OCI-LY7 (cell line): ENCODE measurements around the gene ZNF691. TPM values are rescaled to one million over a fixed set of nuclear protein-coding genes. Genes with fewer than 3 reads are reported as not detected.

Experiments used
- BruUV-seq: library from RNA; stranded (reverse); fragments of 400-500 nt; replicated peaks from 2 replicates; lab custom pipeline; 2021; lab: Mats Ljungman, UMichigan
- CTCF ChIA-PET: fragments of 300-600 bp; sonication (Branson Sonifier 250); formaldehyde crosslinking; loops from one replicate; lab custom pipeline; 2022; ENCODE audit warnings: antibody characterized with exemption; ENCODE audit not compliant: unreplicated experiment; lab: Charles Lee
- POLR2A ChIA-PET: fragments of 300-600 bp; sonication (Branson Sonifier 250); formaldehyde crosslinking; loops from one replicate; lab custom pipeline; 2022; ENCODE audit warnings: antibody characterized with exemption; lab: Charles Lee
- DNase-seq: peaks from one replicate; pipeline ENCODE4 v3.0.0-alpha.2; 2015; ENCODE audit warnings: low spot score
- H2AFZ ChIP-seq: fragments of 200-600 bp; sonication (generic), shearing (Covaris generic); 2 replicates; pipeline ENCODE4 v1.6.1; 2014; ENCODE audit warnings: mild to moderate bottlenecking, antibody characterized with exemption, low read length, moderate library complexity
- H3K27ac ChIP-seq: fragments of 200-600 bp; sonication (generic); 2 replicates; pipeline ENCODE4 v1.5.1; 2014; ENCODE audit warnings: mixed run types, low read depth, mild to moderate bottlenecking, moderate library complexity, low read length, inconsistent platforms; ENCODE audit not compliant: poor library complexity, severe bottlenecking
- H3K36me3 ChIP-seq: fragments of 200-600 bp; sonication (generic); 2 replicates; pipeline ENCODE4 v1.6.1; 2014; ENCODE audit warnings: mild to moderate bottlenecking, antibody characterized with exemption, low read length, moderate library complexity, mixed read lengths; ENCODE audit not compliant: insufficient read depth
- H3K4me1 ChIP-seq: fragments of 200-600 bp; sonication (generic); 2 replicates; pipeline ENCODE4 v1.5.1; 2014; ENCODE audit warnings: mild to moderate bottlenecking, low read length; ENCODE audit not compliant: insufficient read depth, poor library complexity, severe bottlenecking
- H3K4me2 ChIP-seq: fragments of 200-600 bp; sonication (generic); 2 replicates; pipeline ENCODE4 v1.6.1; 2014; ENCODE audit warnings: mild to moderate bottlenecking, low read length
- H3K4me3 ChIP-seq: fragments of 200-600 bp; sonication (generic); 2 replicates; pipeline ENCODE4 v1.5.1; 2014; ENCODE audit warnings: mild to moderate bottlenecking, low read depth, low read length; ENCODE audit not compliant: poor library complexity, severe bottlenecking
- H3K79me2 ChIP-seq: fragments of 200-600 bp; sonication (generic); 2 replicates; pipeline ENCODE4 v1.6.1; 2016; ENCODE audit warnings: low read depth, mild to moderate bottlenecking, low read length, moderate library complexity, mixed read lengths; ENCODE audit not compliant: insufficient read depth
- H3K9me2 ChIP-seq: fragments of 200-600 bp; sonication (generic); 2 replicates; pipeline ENCODE4 v1.6.1; 2016; ENCODE audit warnings: mild to moderate bottlenecking, low read length, mixed read lengths; ENCODE audit not compliant: insufficient read depth
- H3K9me3 ChIP-seq: fragments of 200-600 bp; sonication (generic); 2 replicates; pipeline ENCODE4 v1.6.1; 2014; ENCODE audit warnings: mild to moderate bottlenecking, mixed run types, low read length, mixed read lengths
- H4K20me1 ChIP-seq: fragments of 200-600 bp; sonication (generic); 2 replicates; pipeline ENCODE4 v1.6.1; 2014; ENCODE audit warnings: mild to moderate bottlenecking, antibody characterized with exemption, low read length, moderate library complexity, mixed read lengths; ENCODE audit not compliant: insufficient read depth
- CTCF ChIP-seq: fragments of 200-600 bp; sonication (generic); conservative IDR thresholded peaks from 2 replicates; pipeline ENCODE4 v1.5.1; 2014; ENCODE audit warnings: mild to moderate bottlenecking, antibody characterized with exemption, low read length, moderate library complexity, mixed read lengths
- EZH2phosphoT487 ChIP-seq: fragments of 200-600 bp; sonication (generic); IDR thresholded peaks from 2 replicates; pipeline ENCODE4 v1.6.1; 2018; ENCODE audit warnings: low read depth, borderline replicate concordance, mild to moderate bottlenecking, mixed run types, antibody characterized with exemption, low read length, moderate library complexity, mixed read lengths
- intact Hi-C: fragments of 100-400 bp; cut with micrococcal nuclease; formaldehyde crosslinking; loops from one replicate; pipeline ENCODE4 v1.10.0; 2022; ENCODE audit not compliant: unreplicated experiment
- total RNA-seq, 2 experiments: library from RNA; depleted of rRNA in 1 of 2; stranded (reverse); fragments of >200 nt in 1 of 2; shearing (Covaris generic) in 1 of 2; gene quantifications; 2 replicates each; pipeline ENCODE4 v1.2.3, GENCODE V29; 2014 to 2022

The ZNF691 gene
- total RNA-seq, 2 experiments from 2014 or later: 17.8 to 21.1 TPM

GRCh38 chr1:42841010-42841409 lies 5.4 kb upstream of the ZNF691 start:
- Histone ChIP-seq H3K79me2 (no peaks in the 10 kb centered on the region), H3K4me2 (no peak overlapping the region), H3K9me3 (no peaks in the 10 kb centered on the region), H3K4me1 (peaks cover 5% of the 10 kb centered on the region), H2AFZ (no peak overlapping the region), H4K20me1 (no peaks in the 10 kb centered on the region), H3K27ac (no peak overlapping the region), H3K9me2 (no peaks in the 10 kb centered on the region), H3K4me3 (no peak overlapping the region), H3K36me3 (no peaks in the 10 kb centered on the region)
- DNase-seq: no peak
- TF ChIP-seq EZH2phosphoT487 (no peak), CTCF (no peak)
- ChIA-PET CTCF (no interaction called here), POLR2A (no interaction called here)
- BruUV-seq: no TSS peak
- intact Hi-C loops: no loop called here

- Histone ChIP-seq H3K4me3 (no peak overlapping the region), H3K79me2 (no peaks in the 10 kb centered on the region; the same call in 1 of the 2 replicates), H3K9me3 (no peaks in the 10 kb centered on the region), H4K20me1 (no peaks in the 10 kb centered on the region), H2AFZ (no peak overlapping the region), H3K36me3 (no peaks in the 10 kb centered on the region), H3K9me2 (no peaks in the 10 kb centered on the region), H3K4me2 (no peak overlapping the region), H3K4me1 (peaks cover 6% of the 10 kb centered on the region), H3K27ac (no peak overlapping the region)
- CTCF ChIA-PET: no interaction called here
- TF ChIP-seq CTCF (no peak), EZH2phosphoT487 (no peak)
- no TSS peak for BruUV-seq
- no peak for DNase-seq
- POLR2A ChIA-PET: no interaction called here
- intact Hi-C loops: no loop called here
These were observed 4.8 kb upstream of the ZNF691 start for GRCh38 chr1:42841440-42842147.

- Histone ChIP-seq H3K4me3 (no peak overlapping the region), H4K20me1 (no peaks in the 10 kb centered on the region), H3K36me3 (peaks cover 8% of the 10 kb centered on the region), H3K79me2 (peaks cover 27% of the 10 kb centered on the region), H3K9me3 (no peaks in the 10 kb centered on the region), H3K27ac (no peak overlapping the region), H3K9me2 (no peaks in the 10 kb centered on the region), H3K4me1 (peaks cover 30% of the 10 kb centered on the region), H3K4me2 (no peak overlapping the region), H2AFZ (no peak overlapping the region)
- DNase-seq: no peak
- no peak for TF ChIP-seq EZH2phosphoT487
- TF ChIP-seq CTCF: no peak
- no TSS peak for BruUV-seq
- intact Hi-C loops: no loop called here
- POLR2A ChIA-PET: interaction anchor here (0.9 to 5.0 kb wide), 2 partner anchors 15 to 77 kb away, joined by 5 to 35 read pairs; partner anchors contain the start of genes C1orf50 and P3H1
- CTCF ChIA-PET: no interaction called here
These were observed 1.7 kb upstream of the ZNF691 start for GRCh38 chr1:42844592-42845140.
